DND-41 (cell line): ENCODE results near the gene ZNF473.
"Not testable (repeated sequence)": the region's sequence is repeated elsewhere in the genome, so short reads cannot be mapped to it uniquely, and the experiment has no call there.

Experiments used
- ATAC-seq: fragments of 200-7000 bp; cut with Tn5 transposase; 3 replicates; pipeline ENCODE4 v1.9.1; 2021; ENCODE audit warnings: low read depth; ENCODE audit not compliant: insufficient read depth
- DNase-seq: peaks from one replicate; pipeline ENCODE4 v3.0.0-alpha.2; 2020
- H2AFZ ChIP-seq: 2 replicates; pipeline ENCODE4 v1.6.0; 2012; ENCODE audit warnings: low read depth, low read length
- H3K27ac ChIP-seq: 2 replicates; pipeline ENCODE4 v1.5.1; 2012; ENCODE audit warnings: low read length, inconsistent platforms
- H3K27me3 ChIP-seq: fragments of 200-600 bp; sonication (generic); 2 replicates; pipeline ENCODE4 v1.6.0; 2012; ENCODE audit warnings: low read length, mild to moderate bottlenecking, inconsistent platforms; ENCODE audit not compliant: insufficient read depth, poor library complexity
- H3K36me3 ChIP-seq: 2 replicates; pipeline ENCODE4 v1.5.1; 2012; ENCODE audit warnings: low read length, inconsistent platforms; ENCODE audit not compliant: insufficient read depth
- H3K4me1 ChIP-seq: 2 replicates; pipeline ENCODE4 v1.5.1; 2012; ENCODE audit warnings: mild to moderate bottlenecking, low read length; ENCODE audit not compliant: insufficient read depth
- H3K4me2 ChIP-seq: 2 replicates; pipeline ENCODE4 v1.6.0; 2012; ENCODE audit warnings: mild to moderate bottlenecking, moderate library complexity, low read length, inconsistent platforms; ENCODE audit not compliant: insufficient read depth
- H3K4me3 ChIP-seq, 2 experiments: fragments of 200-600 bp in 1 of 2; shearing (Covaris generic) in 1 of 2; 2 replicates each; pipeline ENCODE4 v1.5.1; 2012 to 2016; ENCODE audit warnings: inconsistent platforms in 2 of 2, low read length in 2 of 2, mild to moderate bottlenecking in 2 of 2, low read depth in 1 of 2, moderate library complexity in 1 of 2
- H3K79me2 ChIP-seq: 2 replicates; pipeline ENCODE4 v1.6.0; 2012; ENCODE audit warnings: low read length, inconsistent platforms; ENCODE audit not compliant: insufficient read depth
- H3K9ac ChIP-seq: 2 replicates; pipeline ENCODE4 v1.6.0; 2012; ENCODE audit warnings: low read depth, mild to moderate bottlenecking, inconsistent platforms, low read length, moderate library complexity
- H3K9me3 ChIP-seq: 2 replicates; pipeline ENCODE4 v1.5.1; 2012; ENCODE audit warnings: low read length, moderate library complexity, mild to moderate bottlenecking, inconsistent platforms; ENCODE audit not compliant: insufficient read depth, severe bottlenecking
- H4K20me1 ChIP-seq: 2 replicates; pipeline ENCODE4 v1.6.0; 2012; ENCODE audit warnings: low read length; ENCODE audit not compliant: insufficient read depth
- EZH2 ChIP-seq: IDR thresholded peaks from 3 replicates; pipeline ENCODE4 v1.6.1; 2012; ENCODE audit warnings: borderline replicate concordance, low read depth, mild to moderate bottlenecking, moderate library complexity, low read length, inconsistent platforms; ENCODE audit not compliant: severe bottlenecking
- TF ChIP-seq, protein P1 (sequence below): IDR thresholded peaks from 2 replicates; pipeline ENCODE4 v1.5.1; 2012; ENCODE audit warnings: borderline replicate concordance, low read length, moderate library complexity, mild to moderate bottlenecking; ENCODE audit not compliant: poor library complexity, severe bottlenecking; ENCODE audit errors: extremely low read depth

Gene ZNF473

DNA sequence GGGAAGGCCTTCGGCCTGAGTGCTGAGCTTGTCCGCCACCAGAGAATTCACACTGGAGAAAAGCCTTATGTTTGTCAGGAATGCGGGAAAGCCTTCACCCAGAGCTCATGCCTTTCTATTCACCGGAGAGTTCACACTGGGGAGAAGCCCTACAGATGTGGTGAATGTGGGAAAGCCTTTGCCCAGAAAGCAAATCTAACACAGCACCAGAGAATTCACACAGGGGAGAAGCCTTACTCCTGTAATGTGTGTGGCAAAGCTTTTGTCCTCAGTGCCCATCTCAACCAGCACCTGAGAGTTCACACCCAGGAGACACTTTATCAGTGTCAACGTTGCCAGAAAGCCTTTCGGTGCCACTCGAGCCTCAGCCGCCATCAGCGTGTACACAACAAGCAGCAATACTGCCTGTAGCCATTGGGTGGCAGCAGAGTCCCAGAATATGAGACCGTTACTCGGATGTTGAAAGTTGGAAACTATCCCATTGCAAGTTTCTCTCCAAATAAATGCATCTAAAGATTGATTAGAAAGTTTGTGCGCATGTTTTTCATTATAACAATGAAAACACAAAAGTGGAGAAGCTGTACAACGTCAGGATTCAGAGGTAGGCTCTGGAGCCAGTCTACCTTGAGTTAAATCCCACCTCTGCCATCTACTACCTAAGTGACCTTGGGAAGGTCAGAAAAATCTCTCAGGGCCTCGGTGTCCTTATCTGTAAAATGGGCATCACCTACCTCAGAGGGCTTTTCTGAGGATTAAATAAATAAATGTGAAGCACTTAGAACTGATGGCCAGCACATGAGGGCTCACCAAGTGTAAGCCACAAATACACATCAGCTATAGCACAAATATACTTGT, 21.1 kb downstream of the ZNF473 start:
- Histone ChIP-seq H3K9me3 (peaks cover 24% of the 10 kb centered on the region), H3K36me3 (peaks cover 69% of the 10 kb centered on the region), H3K4me2 (no peak overlapping the region), H3K79me2 (no peaks in the 10 kb centered on the region), H3K27ac (no peak overlapping the region), H4K20me1 (peaks cover 7% of the 10 kb centered on the region; the same call in 1 of the 2 replicates), H3K4me1 (no peaks in the 10 kb centered on the region), H3K27me3 (no peaks in the 10 kb centered on the region), H3K4me3 (no peak overlapping the region), H2AFZ (no peak overlapping the region), H3K9ac (no peak overlapping the region)
- TF ChIP-seq, protein P1, sequence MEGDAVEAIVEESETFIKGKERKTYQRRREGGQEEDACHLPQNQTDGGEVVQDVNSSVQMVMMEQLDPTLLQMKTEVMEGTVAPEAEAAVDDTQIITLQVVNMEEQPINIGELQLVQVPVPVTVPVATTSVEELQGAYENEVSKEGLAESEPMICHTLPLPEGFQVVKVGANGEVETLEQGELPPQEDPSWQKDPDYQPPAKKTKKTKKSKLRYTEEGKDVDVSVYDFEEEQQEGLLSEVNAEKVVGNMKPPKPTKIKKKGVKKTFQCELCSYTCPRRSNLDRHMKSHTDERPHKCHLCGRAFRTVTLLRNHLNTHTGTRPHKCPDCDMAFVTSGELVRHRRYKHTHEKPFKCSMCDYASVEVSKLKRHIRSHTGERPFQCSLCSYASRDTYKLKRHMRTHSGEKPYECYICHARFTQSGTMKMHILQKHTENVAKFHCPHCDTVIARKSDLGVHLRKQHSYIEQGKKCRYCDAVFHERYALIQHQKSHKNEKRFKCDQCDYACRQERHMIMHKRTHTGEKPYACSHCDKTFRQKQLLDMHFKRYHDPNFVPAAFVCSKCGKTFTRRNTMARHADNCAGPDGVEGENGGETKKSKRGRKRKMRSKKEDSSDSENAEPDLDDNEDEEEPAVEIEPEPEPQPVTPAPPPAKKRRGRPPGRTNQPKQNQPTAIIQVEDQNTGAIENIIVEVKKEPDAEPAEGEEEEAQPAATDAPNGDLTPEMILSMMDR = peak; percentile 86
- no peak for TF ChIP-seq EZH2
- ATAC-seq = peak; percentile 56; the same call in 1 of the 3 replicates
- peak; percentile 56 for DNase-seq

DNA sequence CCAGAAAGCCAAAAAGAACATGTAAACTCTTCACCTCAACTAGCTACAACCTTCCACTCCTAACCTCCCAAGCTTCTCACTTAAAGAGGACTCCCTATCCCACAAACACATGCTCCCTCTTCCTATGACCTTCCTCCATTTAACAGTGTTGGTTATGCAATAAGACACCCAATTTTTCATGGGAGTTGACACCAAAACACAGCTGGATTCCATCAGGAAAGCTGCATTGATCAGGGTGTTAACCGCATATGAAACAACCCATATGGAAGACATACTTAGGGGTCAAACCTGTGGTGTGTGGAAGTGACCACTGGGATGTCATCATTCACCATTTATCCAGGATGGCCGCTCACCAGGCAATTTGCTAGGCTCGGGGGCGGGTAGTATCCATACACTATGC, 21.9 kb downstream of the ZNF473 start:
- Histone ChIP-seq H3K27me3 (no peaks in the 10 kb centered on the region), H3K9me3 (peaks cover 24% of the 10 kb centered on the region), H3K36me3 (peaks cover 61% of the 10 kb centered on the region), H3K4me1 (no peaks in the 10 kb centered on the region), H3K9ac (no peak overlapping the region), H3K27ac (no peak overlapping the region), H3K4me2 (no peak overlapping the region), H3K79me2 (no peaks in the 10 kb centered on the region), H2AFZ (no peak overlapping the region), H3K4me3 (no peak overlapping the region), H4K20me1 (peaks cover 7% of the 10 kb centered on the region; the same call in 1 of the 2 replicates)
- TF ChIP-seq, protein P1 = no peak
- no peak for TF ChIP-seq EZH2
- no peak for DNase-seq
- ATAC-seq = no peak

GRCh38 chr19:50050406-50051227, 24.8 kb downstream of the ZNF473 start:
- ATAC-seq (no peak), DNase-seq (peak; percentile 25)
- H3K27ac ChIP-seq = no peak overlapping the region
- peaks cover 7% of the 10 kb centered on the region; the same call in 1 of the 2 replicates for H4K20me1 ChIP-seq
- peaks cover 8% of the 10 kb centered on the region for H3K9me3 ChIP-seq
- H3K4me1 ChIP-seq = no peaks in the 10 kb centered on the region
- peaks cover 33% of the 10 kb centered on the region for H3K36me3 ChIP-seq
- H3K4me2 ChIP-seq = no peak overlapping the region
- H3K4me3 ChIP-seq = no peak overlapping the region
- no peak for TF ChIP-seq EZH2
- TF ChIP-seq, protein P1 = no peak
- no peak overlapping the region for H2AFZ ChIP-seq
- H3K27me3 ChIP-seq = no peaks in the 10 kb centered on the region
- H3K79me2 ChIP-seq = no peaks in the 10 kb centered on the region
- H3K9ac ChIP-seq = no peak overlapping the region

DNA sequence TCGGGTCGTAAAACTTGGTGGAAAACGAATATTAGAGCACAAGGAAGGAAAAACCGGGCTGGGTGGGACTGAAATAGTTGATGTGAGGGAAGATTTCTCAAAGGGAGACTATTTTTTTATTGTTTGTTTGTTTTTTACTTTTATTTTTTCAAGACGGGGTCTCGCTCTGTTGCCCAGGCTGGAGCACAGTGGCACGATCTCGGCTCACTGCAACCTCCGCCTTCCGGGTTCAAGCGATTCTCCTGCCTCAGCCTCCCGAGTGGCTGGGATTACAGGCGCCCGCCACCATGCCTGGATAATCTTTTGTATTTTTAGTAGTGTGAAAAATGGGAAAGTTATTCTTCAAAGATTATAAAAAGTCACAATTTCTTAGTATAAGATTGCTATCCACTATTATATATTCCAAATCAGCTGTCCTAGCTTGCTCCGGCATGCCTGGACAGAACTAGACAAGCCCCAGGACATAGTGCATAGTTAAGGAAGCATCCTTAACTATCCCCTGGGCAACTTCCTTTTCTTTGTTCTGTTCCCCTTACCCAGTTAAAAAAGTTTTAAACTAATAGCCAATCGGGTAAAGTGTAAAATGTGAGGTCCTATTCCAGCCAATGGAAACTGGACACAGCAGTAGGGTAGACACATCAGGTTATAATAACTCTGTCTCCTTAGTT, 25.6 kb downstream of the ZNF473 start:
- H3K9me3 ChIP-seq, ATAC-seq, H3K27me3 ChIP-seq, DNase-seq, H3K4me3 ChIP-seq, H4K20me1 ChIP-seq, H3K4me2 ChIP-seq, H3K9ac ChIP-seq, H2AFZ ChIP-seq, H3K4me1 ChIP-seq, H3K27ac ChIP-seq, H3K79me2 ChIP-seq: not testable (repeated sequence)
- peaks cover 25% of the 10 kb centered on the region for H3K36me3 ChIP-seq
